ENCODE results near the gene IL18. TPM values are rescaled to one million over a fixed set of nuclear protein-coding genes. Genes with fewer than 3 reads are reported as not detected.
"Not testable (repeated sequence)": the region's sequence is repeated elsewhere in the genome, so short reads cannot be mapped to it uniquely, and the experiment has no call there.

The IL18 gene
- total and polyA plus RNA-seq, 11 donors: 0.88 to 23.9 (median 2.0) TPM

DNA sequence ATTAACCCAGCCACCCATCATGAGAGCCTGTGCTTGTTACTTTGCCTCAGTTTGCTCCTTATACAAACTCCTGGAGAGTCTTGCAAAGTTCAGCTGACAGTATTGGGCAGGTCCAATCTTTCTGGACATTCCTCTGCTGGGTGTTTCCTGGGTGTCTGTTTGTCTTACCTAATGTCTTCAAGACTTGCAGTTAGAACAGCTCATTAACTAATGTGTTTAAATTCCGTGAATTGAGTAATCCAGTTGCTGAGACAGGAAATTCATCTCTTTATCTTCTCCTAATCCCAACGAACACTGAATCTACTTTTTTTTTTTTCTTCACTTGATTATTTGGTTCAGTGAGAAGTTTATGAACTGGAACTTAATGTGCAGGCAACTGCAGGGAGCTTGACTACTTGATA is 32.1 kb upstream of the IL18 start:
- intact Hi-C loops (cut with DNase I): no loop called here
- H3K4me1 ChIP-seq: peaks cover 0 to 4% (median 0%) of the 10 kb centered on the region in 12 donors
- no peak for ATAC-seq
- 44 to 55% (median 52%) methylated on average over 2 of the region's 2 CpGs for whole genome bisulfite sequencing, 4 donors
- H3K27me3 ChIP-seq: no peaks in the 10 kb centered on the region
- H3K4me3 ChIP-seq: no peak overlapping the region
- no peak for TF ChIP-seq POLR2A (IDR thresholded peaks at IDR 0.05)
- TF ChIP-seq, protein P1, sequence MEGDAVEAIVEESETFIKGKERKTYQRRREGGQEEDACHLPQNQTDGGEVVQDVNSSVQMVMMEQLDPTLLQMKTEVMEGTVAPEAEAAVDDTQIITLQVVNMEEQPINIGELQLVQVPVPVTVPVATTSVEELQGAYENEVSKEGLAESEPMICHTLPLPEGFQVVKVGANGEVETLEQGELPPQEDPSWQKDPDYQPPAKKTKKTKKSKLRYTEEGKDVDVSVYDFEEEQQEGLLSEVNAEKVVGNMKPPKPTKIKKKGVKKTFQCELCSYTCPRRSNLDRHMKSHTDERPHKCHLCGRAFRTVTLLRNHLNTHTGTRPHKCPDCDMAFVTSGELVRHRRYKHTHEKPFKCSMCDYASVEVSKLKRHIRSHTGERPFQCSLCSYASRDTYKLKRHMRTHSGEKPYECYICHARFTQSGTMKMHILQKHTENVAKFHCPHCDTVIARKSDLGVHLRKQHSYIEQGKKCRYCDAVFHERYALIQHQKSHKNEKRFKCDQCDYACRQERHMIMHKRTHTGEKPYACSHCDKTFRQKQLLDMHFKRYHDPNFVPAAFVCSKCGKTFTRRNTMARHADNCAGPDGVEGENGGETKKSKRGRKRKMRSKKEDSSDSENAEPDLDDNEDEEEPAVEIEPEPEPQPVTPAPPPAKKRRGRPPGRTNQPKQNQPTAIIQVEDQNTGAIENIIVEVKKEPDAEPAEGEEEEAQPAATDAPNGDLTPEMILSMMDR (IDR thresholded peaks at IDR 0.05): no peak
- DNase-seq: no peak
- peaks cover 0 to 51% (median 16%) of the 10 kb centered on the region in 9 donors for H3K36me3 ChIP-seq
- H3K27ac ChIP-seq: no peak overlapping the region
- no peaks in the 10 kb centered on the region for H3K9me3 ChIP-seq

GRCh38 chr11:112195113-112195512 is 31.2 kb upstream of the IL18 start:
- H3K9me3 ChIP-seq; ATAC-seq; H3K4me1 ChIP-seq; H3K27me3 ChIP-seq; intact Hi-C loops (cut with DNase I); DNase-seq; H3K27ac ChIP-seq; H3K4me3 ChIP-seq: not testable (repeated sequence)
- 84 to 88% (median 87%) methylated on average over 11 of the region's 11 CpGs for WGBS, 4 donors
- H3K36me3 ChIP-seq: peaks cover 0 to 45% (median 15%) of the 10 kb centered on the region in 9 donors

DNA sequence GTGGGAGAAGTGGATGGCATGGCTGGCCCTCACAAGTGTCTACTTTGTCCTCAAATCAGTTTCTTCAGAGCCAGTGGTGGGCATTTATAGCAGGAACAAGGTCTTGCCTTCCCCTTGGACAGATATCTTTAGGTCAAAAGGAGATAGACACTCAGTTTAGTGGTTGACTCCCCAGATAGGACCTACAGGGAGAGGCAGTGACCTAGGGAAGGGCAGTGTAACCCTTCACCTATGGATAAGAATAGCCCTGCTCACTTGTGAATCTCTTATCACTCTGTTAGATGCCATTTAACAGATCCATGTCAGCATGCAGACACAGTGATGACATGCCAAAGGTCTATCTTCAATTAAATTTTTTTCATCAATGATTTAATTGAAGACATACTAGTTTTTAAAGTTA is 22.4 kb upstream of the IL18 start:
- intact Hi-C loops (cut with DNase I): no loop called here
- peak in 3 of 4 donors; percentile 33 to 39 (median 38) for ATAC-seq
- peak overlapping the region; percentile 9 to 95 (median 79) for H3K27ac ChIP-seq

DNA sequence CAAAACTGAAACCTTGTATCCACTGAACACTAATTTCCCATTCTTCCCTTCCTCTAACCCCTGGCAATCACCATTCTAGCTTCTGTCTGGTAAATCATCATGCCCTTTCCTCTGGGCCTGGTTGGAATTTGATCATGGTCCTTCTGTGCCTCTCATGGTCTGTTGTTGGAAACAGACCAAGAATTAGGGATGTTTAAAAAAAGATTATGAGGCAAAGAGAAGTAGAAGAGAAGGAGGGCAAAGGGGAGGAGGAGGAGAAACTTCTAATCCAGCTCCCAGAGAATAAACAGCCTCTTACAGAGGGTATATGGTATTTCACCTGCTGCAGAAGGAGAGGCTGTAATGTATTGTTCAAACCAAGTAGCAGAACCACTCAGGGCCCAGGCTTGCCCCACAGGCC is 22.0 kb upstream of the IL18 start:
- TF ChIP-seq POLR2A (IDR thresholded peaks at IDR 0.05): no peak
- TF ChIP-seq, protein P1 (IDR thresholded peaks at IDR 0.05): no peak
- intact Hi-C loops (cut with DNase I): no loop called here
- H3K4me1 ChIP-seq: peaks cover 0 to 18% (median 2%) of the 10 kb centered on the region in 12 donors
- H3K27me3 ChIP-seq: no peaks in the 10 kb centered on the region
- H3K36me3 ChIP-seq: no peaks in the 10 kb centered on the region
- no peak overlapping the region for H3K4me3 ChIP-seq
- peak overlapping the region; percentile 9 to 95 (median 79) for H3K27ac ChIP-seq
- no peak for DNase-seq
- no peaks in the 10 kb centered on the region for H3K9me3 ChIP-seq
- ATAC-seq: peak; percentile 61 to 87 (median 78)

More for the DNA sequence above, 22.4 kb upstream of the IL18 start:
- DNase-seq: no peak
- no peaks in the 10 kb centered on the region for H3K27me3 ChIP-seq
- no peak for TF ChIP-seq POLR2A (IDR thresholded peaks at IDR 0.05)
- TF ChIP-seq, protein P1 (IDR thresholded peaks at IDR 0.05): no peak
- no peaks in the 10 kb centered on the region for H3K9me3 ChIP-seq
- H3K4me1 ChIP-seq: peaks cover 0 to 18% (median 2%) of the 10 kb centered on the region in 12 donors
- H3K36me3 ChIP-seq: no peaks in the 10 kb centered on the region
- H3K4me3 ChIP-seq: no peak overlapping the region

GRCh38 chr11:112182867-112183266 is 19.0 kb upstream of the IL18 start:
- peaks cover 0 to 22% (median 5%) of the 10 kb centered on the region in 12 donors for H3K4me1 ChIP-seq
- no peaks in the 10 kb centered on the region for H3K27me3 ChIP-seq
- DNase-seq: no peak
- no peak overlapping the region for H3K4me3 ChIP-seq
- no peak for ATAC-seq
- H3K36me3 ChIP-seq: peaks cover 0 to 5% (median 0%) of the 10 kb centered on the region in 9 donors
- TF ChIP-seq POLR2A (IDR thresholded peaks at IDR 0.05): no peak
- TF ChIP-seq, protein P1 (IDR thresholded peaks at IDR 0.05): no peak
- 60 to 72% (median 67%) methylated on average over 1 of the region's 1 CpG for WGBS, 4 donors
- intact Hi-C loops (cut with DNase I): no loop called here
- no peak overlapping the region for H3K27ac ChIP-seq
- no peaks in the 10 kb centered on the region for H3K9me3 ChIP-seq
